GM12892 (cell line): ENCODE data around the gene CENPP.

Source experiments
- DNase-seq: peaks from one replicate; pipeline ENCODE4 v3.0.0; 2011; ENCODE audit not compliant: insufficient read length
- FAIRE-seq: peaks from 2 replicates; lab custom pipeline; 2011; peaks lifted over from hg19 to GRCh38; lab: Jason Lieb, UNC
- POLR2A ChIP-seq: IDR thresholded peaks from 2 replicates; pipeline ENCODE4 v1.6.1; 2011; ENCODE audit warnings: low read depth, low read length, control low read depth
- POLR2AphosphoS5 ChIP-seq: IDR thresholded peaks from 2 replicates; pipeline ENCODE4 v1.6.1; 2011; ENCODE audit warnings: low read depth, low read length, control low read depth
- TAF1 ChIP-seq: IDR thresholded peaks from 2 replicates; pipeline ENCODE4 v1.6.1; 2011; ENCODE audit warnings: low read depth, mild to moderate bottlenecking, control low read depth, low read length, borderline replicate concordance

Gene CENPP

DNA sequence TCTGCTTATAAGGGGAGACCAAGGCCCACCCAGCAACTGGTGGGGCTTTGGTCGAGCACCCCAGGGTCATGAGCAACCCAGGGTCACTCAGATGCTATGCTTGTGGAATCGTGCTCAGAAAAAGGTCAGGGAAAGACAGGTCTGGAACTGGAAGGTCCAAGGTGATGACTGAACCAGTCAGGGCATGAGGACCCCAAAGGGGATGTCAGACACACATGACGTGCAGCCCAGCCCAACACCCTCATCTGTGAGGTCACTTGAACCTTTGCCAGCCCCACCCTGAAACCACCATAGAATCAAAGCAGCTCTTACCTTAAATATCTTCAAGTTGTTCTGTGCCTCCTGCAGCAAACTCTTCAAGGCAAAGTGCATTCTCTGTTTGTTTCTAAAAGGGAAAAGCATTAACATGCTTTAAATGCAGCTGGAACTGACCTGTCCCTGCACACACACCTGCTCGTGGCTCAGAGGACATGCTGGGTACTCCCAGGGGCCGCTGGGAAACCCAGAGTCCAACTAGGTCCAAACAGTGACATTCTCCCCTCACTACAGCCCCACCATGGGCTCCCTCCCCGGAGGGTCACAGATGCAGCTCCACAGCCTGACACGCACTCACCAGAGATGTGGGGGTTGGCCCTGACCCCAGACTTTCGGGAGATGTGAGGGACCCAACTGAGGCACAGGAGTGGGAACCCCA is 314.8 kb downstream of the CENPP start:
- DNase-seq (no peak), FAIRE-seq (no peak)
- TF ChIP-seq POLR2A (no peak), POLR2AphosphoS5 (no peak), TAF1 (no peak)

DNA sequence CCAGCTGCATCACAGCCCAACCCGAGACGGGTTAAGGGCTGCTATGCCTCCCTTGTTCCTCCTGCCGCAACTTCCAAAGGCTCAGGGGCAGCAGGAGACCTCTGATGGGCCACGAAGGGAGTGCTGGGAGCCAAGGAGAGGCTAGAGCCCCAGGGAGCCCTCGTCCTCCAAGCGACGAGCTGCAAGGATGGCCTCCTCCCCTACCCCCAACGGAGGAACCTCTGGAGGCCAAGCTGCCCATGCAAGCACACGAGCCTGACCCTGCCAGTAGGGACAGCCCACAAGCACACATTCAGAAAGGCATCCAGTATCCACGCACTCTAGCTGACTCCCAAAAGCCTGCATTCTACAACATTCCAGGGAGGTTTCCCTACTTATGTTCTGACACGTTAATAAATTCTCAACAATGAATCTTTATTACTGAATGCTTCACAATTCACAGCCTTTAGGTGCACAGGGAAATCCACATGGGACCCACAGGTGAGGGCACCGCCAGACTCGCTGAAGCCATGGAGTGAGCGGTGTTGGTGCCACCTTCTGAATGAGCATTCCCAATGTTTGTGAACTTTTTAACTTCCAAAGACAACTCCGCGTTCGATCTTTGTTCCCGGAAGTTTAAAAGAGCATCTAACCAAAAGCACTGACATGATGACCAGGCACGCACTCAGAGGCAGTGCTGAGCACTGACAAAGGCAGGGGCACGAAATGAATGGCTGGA is 315.5 kb downstream of the CENPP start:
- FAIRE-seq = no peak
- TF ChIP-seq POLR2AphosphoS5 = no peak
- TF ChIP-seq TAF1 = no peak
- TF ChIP-seq POLR2A = no peak
- no peak for DNase-seq

DNA sequence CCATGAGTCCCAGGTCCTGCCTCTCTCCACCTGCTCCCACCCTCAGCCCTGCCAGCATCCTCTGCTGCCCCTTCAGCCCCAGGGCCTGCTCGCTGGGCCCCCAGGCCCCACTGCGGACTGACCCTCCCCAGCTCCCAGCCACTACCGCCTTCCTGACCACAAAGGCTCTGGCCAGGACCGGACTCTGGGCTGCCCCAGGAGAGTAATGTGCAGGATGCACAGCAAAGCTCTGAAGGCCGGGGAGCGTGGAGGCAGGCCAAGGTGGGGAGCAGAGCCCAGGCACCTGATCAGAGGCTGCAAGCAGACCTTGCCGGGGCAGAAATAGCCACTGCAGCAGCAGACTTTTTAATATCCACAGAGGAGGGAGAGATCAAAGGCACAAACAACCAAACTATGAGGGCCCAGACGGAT is 316.3 kb downstream of the CENPP start:
- no peak for FAIRE-seq
- DNase-seq = no peak
- TF ChIP-seq POLR2A (no peak), POLR2AphosphoS5 (no peak), TAF1 (no peak)

DNA sequence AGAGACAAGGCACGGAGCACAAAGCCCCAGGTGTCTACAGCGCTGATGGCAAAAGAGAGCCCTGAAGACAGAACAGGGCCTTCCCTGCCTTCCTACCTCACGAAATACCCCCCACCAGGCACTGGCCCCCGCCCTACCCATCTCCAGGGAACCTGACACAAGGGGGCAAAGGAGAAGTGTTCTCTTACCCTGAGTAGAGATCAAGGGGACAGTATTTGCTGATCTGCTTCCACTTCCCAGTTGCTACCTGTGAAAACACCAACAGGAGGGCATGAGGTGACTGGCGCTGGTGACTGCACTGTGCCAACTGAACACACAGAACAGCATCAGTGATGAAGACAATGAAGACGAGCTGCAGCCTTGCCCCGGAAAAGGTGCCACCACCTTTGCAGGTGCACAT is 316.8 kb downstream of the CENPP start:
- no peak for FAIRE-seq

DNA sequence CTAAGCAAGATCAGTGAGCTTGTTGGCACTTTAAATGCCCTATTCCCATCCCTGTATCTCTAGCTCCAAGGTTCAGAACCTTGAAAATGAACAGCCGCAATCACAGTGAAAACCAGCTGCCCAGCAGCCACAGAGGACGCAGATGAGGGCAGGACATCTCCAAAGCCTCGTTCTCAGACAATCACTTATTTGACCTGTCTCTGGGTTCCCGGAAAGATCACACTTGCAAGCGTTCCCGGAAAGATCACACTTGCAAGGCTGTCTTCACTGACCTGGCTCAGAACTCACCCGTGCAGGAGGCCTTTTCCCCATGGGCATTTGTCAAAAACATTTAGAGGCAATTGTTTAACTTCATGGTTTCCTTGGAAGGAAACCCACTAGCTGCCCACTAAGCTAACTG is 318.5 kb downstream of the CENPP start:
- TF ChIP-seq POLR2AphosphoS5 (no peak), TAF1 (no peak), POLR2A (no peak)
- DNase-seq (no peak), FAIRE-seq (no peak)

More for the DNA sequence above, 316.8 kb downstream of the CENPP start:
- no peak for DNase-seq
- TF ChIP-seq POLR2A (no peak), POLR2AphosphoS5 (no peak), TAF1 (no peak)

DNA sequence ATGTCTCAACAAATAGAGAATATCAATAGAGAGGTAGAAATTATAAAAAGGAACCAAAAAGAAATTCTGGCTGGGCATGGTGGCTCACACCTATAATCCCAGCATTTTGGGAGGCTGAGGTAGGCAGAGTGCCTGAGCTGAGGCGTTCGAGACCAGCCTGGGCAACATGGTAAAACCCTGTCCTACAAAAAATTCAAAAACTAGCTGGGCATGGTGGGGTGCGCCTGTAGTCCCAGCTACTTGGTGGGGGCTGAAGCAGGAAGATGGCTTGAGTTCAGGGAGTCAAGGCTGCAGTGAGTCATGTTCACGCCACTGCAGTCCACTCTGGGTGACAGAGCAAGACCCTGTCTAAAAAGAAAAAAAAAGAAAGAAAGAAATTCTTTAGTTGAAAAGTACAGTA is 319.3 kb downstream of the CENPP start:
- no peak for TF ChIP-seq POLR2AphosphoS5
- no peak for TF ChIP-seq TAF1
- no peak for TF ChIP-seq POLR2A
- FAIRE-seq (no peak), DNase-seq (no peak)

DNA sequence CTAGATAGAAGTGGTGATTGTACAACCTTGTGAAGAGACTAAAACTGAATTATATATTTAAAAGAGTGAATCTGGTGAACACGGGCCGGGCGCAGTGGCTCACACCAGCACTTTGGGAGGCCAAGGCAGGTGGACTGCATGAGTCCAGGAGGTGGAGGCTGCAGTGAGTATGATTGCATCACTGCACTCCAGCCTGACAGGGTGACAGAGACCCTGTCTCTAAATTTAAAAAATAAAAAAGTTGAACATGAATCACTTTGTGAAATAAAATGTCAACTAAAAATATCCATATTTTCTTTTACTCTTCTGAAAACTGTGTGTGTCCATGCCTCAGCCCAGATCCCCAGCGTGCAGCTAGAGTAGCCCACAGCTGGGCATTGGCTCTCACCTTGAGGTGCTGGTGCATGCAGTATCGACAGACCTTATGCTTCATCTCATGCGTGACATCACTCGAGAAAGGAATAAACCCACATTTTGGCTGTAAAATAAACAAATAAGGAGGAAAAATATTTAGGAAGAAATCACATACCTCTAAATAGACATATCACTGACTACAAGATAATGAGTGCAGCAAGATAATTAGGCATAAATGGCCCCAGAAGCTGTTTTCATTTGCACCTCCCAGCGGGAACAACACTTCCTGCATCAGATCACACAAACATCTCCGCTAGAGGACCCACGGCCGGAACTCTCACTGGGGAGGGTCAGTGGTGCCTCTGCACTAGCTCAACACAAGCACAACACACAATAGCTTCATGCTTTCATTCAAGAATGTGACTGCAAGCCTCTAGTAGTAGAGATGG is 322.1 kb downstream of the CENPP start:
- no peak for FAIRE-seq
- TF ChIP-seq POLR2AphosphoS5 (no peak), POLR2A (no peak), TAF1 (no peak)
- DNase-seq = no peak

DNA sequence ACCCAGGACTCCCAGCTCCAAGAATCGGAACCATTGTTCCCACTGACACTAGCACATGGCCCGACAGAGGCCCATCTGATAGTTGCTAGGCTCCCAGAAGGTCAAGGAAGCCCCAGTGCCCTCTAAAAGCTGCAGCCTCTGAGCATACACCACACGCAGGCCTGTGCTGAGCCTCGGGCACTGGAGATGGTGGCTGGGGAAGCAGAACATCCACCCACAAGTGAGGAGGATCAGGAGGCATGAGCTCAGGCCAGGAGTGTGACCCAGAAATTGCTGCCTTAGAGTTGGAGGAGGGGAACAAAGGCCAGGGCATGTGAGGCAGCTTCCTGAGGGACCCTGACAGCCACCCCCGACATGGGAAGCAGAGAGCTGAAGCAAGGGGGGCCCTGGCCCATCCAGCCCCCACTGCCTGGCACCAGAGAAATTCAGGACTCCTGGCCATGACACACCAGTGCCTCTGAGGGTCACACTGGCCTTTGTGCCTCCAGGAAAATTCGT is 322.8 kb downstream of the CENPP start:
- FAIRE-seq = no peak
- DNase-seq = no peak
- TF ChIP-seq POLR2A (no peak), POLR2AphosphoS5 (no peak), TAF1 (no peak)

DNA sequence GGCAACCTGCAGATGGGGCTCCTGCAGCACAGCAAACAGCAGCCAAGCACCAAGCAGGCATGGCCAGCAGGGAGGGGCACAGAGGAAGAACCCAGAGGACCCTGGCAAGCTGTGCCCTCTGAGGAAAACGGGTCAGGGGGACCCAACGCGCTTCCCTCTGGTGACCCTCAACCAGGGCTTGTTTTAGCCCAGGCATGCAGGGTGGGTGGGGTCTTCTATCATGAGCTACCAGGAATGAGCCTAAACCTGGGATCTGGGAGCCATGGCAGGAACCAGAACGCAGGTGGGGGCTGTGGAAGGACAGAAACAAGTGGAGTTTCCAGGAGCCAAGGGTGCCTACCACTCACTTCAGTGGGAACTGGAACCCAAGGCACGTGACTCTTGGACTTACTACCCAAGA is 323.3 kb downstream of the CENPP start:
- no peak for FAIRE-seq
- TF ChIP-seq POLR2A (no peak), TAF1 (no peak), POLR2AphosphoS5 (no peak)

DNA sequence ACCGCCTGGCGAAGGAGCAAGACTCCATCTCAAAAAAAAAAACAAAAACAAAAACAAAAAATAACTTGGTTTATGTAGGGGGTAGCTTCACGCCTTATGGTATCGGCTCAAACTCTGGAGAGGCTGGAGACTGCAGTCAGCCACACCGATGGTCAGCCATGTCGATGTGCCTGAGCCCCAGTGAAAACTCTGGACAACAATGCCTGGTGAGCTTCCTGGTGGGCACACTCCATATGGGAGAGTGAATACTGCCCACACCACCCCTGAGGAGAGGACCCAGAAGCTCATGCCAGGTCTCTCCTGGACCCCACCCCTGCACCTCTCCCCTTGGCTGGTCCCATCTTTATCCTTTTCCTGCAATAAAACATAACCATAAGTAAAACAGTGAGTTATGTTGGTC is 324.5 kb downstream of the CENPP start:
- TF ChIP-seq POLR2A = no peak
- no peak for TF ChIP-seq TAF1
- TF ChIP-seq POLR2AphosphoS5 = no peak
- FAIRE-seq (no peak), DNase-seq (no peak)

More for the DNA sequence above, 323.3 kb downstream of the CENPP start:
- no peak for DNase-seq

DNA sequence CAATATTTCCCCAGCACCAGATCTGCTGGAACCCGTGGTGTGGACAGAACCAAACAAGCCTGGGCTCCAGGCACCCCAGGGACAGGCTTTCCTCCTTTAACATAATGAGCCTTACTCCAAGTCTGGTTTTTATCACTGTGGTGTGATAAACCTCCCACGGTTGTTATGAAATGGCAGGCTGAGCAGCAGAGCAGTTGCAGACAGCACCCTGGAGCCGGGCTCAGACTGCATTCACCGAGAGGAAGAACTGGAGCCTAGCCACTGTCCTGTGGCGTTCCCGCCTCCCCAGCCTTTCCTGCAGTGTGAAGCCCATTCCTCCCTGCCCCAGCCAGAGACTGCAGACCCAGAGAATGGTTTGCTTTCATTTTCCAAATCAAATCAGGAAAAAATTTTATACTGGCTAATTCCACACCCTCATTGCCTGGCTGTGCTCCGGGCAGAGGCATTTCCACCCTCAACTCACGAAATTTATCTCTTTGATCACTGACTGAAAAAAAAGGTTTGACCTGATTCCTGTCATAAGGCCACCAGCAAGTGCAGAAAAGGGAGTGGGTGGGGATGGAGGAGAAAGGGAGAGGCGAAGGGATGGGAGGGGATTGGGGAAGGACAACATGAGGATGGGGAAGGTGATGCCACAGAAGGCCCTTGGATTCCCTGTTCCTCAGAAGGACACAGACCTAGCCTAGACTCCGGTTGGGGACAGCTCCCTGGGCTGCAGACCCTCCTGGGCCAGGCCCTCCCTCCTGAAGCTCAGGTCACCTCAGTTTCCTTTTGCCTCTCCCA is 325.3 kb downstream of the CENPP start:
- TF ChIP-seq TAF1 (no peak), POLR2AphosphoS5 (no peak), POLR2A (no peak)
- FAIRE-seq (no peak), DNase-seq (no peak)

DNA sequence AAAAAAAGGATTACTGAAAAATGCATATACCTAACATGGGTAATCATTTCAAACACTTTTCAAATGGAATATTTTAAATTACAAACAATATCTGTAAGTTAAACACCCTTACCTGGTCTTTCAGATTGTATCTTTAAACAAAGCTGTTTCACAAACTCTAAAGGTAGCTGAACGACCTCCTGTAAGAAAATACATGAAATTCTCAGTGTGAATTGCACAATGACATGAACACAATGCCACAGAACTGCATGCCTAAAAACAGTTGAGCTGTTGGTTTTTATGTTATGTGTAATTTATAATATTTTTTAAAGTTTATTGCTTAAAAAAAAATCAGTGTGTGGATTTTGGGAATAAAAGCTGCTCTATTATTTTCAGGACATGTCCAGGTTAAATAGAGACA is 326.7 kb downstream of the CENPP start:
- DNase-seq (no peak), FAIRE-seq (no peak)
- TF ChIP-seq TAF1 (no peak), POLR2A (no peak), POLR2AphosphoS5 (no peak)
